Measurements from ENCODE around the gene SMYD3.

SMYD3 gene

DNA sequence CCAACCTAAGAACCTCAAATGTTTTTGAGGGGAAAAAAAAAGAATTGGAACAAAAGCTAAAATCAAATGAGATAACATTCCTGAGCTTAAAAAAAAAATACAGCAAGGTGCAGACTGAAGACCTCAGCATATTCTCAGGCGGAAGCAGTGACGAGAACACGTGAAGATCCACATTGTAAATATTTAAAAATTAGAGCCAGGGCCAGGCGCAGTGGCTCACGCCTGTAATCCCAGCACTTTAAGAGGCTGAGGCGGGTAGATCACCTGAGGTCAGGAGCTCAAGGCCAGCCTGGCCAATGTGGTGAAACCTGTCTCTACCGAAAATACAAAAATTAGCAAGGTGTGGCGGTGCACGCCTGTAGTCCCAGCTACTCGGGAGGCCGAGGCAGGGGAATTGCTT, 43.3 kb upstream of the SMYD3 start:
- Histone ChIP-seq H3K9ac (ENCODE audit: low read length) (no peak overlapping the region), H3K27me3 (replicated peaks; ENCODE audit: insufficient read depth, low read length) (no peaks in the 10 kb centered on the region), H3F3A (ENCODE audit: insufficient read depth, low read length) (no peaks in the 10 kb centered on the region), H3K4me3 (ENCODE audit: low read length) (no peak overlapping the region), H3K79me2 (ENCODE audit: low read length) (peaks cover 33% of the 10 kb centered on the region), H3K9me3 (replicated peaks; ENCODE audit: insufficient read depth, low read length) (no peaks in the 10 kb centered on the region), H3K9me2 (replicated peaks; ENCODE audit: insufficient read depth, low read length) (no peaks in the 10 kb centered on the region), H3K4me2 (ENCODE audit: low read depth, low read length) (no peak overlapping the region), H3K36me3 (replicated peaks; ENCODE audit: insufficient read depth, low read length) (peaks cover 15% of the 10 kb centered on the region), H4K20me1 (ENCODE audit: insufficient read depth, low read length) (no peaks in the 10 kb centered on the region), H2AFZ (ENCODE audit: low read length) (no peak overlapping the region), H3K27ac (ENCODE audit: low read length) (no peak overlapping the region), H3K4me1 (ENCODE audit: low read length) (no peaks in the 10 kb centered on the region)
- no peak for DNase-seq
- TF ChIP-seq EZH2 (optimal IDR thresholded peaks at IDR 0.05; ENCODE audit: low read depth, low read length) = no peak
- no peak for TF ChIP-seq EZH2phosphoT487 (IDR thresholded peaks at IDR 0.05; ENCODE audit: low read length)
- no peak for TF ChIP-seq CTCF (IDR thresholded peaks at IDR 0.05; ENCODE audit: low read length)

GRCh38 chr1:246549665-246550064, 42.6 kb upstream of the SMYD3 start:
- no peak for TF ChIP-seq EZH2 (optimal IDR thresholded peaks at IDR 0.05; ENCODE audit: low read depth, low read length)
- TF ChIP-seq CTCF (IDR thresholded peaks at IDR 0.05; ENCODE audit: low read length) = no peak
- no peak for TF ChIP-seq EZH2phosphoT487 (IDR thresholded peaks at IDR 0.05; ENCODE audit: low read length)
- DNase-seq = no peak
- H3K79me2 ChIP-seq (ENCODE audit: low read length) = peaks cover 26% of the 10 kb centered on the region

DNA sequence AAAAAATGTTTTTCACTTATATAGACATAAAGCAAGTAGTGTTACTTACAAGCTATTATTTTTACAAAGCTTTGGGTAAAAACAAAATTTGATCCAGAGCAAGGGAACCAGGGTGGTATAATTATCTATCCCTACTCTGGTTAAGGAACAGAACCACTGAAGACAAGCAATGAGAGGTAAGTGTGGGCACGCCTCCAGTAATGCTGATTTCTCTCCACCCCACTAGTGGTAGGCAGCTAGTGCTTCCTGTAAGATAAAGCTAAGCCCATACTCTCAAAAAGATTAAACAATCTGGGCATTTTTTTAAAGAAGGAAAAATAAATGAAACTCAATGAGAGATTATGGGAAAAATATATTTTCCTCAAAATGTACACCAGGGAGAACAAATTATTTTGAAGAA, 36.9 kb upstream of the SMYD3 start:
- no peaks in the 10 kb centered on the region for H3K27me3 ChIP-seq (replicated peaks; ENCODE audit: insufficient read depth, low read length)
- no peak overlapping the region for H3K9ac ChIP-seq (ENCODE audit: low read length)
- no peaks in the 10 kb centered on the region for H4K20me1 ChIP-seq (ENCODE audit: insufficient read depth, low read length)
- no peaks in the 10 kb centered on the region for H3K9me3 ChIP-seq (replicated peaks; ENCODE audit: insufficient read depth, low read length)
- peaks cover 6% of the 10 kb centered on the region; the same call in 1 of the 2 replicates for H3K36me3 ChIP-seq (replicated peaks; ENCODE audit: insufficient read depth, low read length)
- H3K79me2 ChIP-seq (ENCODE audit: low read length) = no peaks in the 10 kb centered on the region
- TF ChIP-seq EZH2phosphoT487 (IDR thresholded peaks at IDR 0.05; ENCODE audit: low read length) (no peak), CTCF (IDR thresholded peaks at IDR 0.05; ENCODE audit: low read length) (no peak), EZH2 (optimal IDR thresholded peaks at IDR 0.05; ENCODE audit: low read depth, low read length) (no peak)
- no peak for DNase-seq
- H3K27ac ChIP-seq (ENCODE audit: low read length) = no peak overlapping the region
- no peaks in the 10 kb centered on the region for H3F3A ChIP-seq (ENCODE audit: insufficient read depth, low read length)
- no peak overlapping the region for H2AFZ ChIP-seq (ENCODE audit: low read length)
- H3K9me2 ChIP-seq (replicated peaks; ENCODE audit: insufficient read depth, low read length) = no peaks in the 10 kb centered on the region
- H3K4me2 ChIP-seq (ENCODE audit: low read depth, low read length) = no peak overlapping the region
- no peaks in the 10 kb centered on the region for H3K4me1 ChIP-seq (ENCODE audit: low read length)
- H3K4me3 ChIP-seq (ENCODE audit: low read length) = no peak overlapping the region

More at GRCh38 chr1:246549665-246550064, 42.6 kb upstream of the SMYD3 start:
- no peak overlapping the region for H3K27ac ChIP-seq (ENCODE audit: low read length)
- H3K4me3 ChIP-seq (ENCODE audit: low read length) = no peak overlapping the region
- no peaks in the 10 kb centered on the region for H3K9me2 ChIP-seq (replicated peaks; ENCODE audit: insufficient read depth, low read length)
- no peaks in the 10 kb centered on the region for H4K20me1 ChIP-seq (ENCODE audit: insufficient read depth, low read length)
- no peaks in the 10 kb centered on the region for H3K9me3 ChIP-seq (replicated peaks; ENCODE audit: insufficient read depth, low read length)
- no peaks in the 10 kb centered on the region for H3F3A ChIP-seq (ENCODE audit: insufficient read depth, low read length)
- H3K36me3 ChIP-seq (replicated peaks; ENCODE audit: insufficient read depth, low read length) = peaks cover 15% of the 10 kb centered on the region
- H2AFZ ChIP-seq (ENCODE audit: low read length) = no peak overlapping the region
- H3K27me3 ChIP-seq (replicated peaks; ENCODE audit: insufficient read depth, low read length) = no peaks in the 10 kb centered on the region
- H3K4me1 ChIP-seq (ENCODE audit: low read length) = no peaks in the 10 kb centered on the region
- H3K9ac ChIP-seq (ENCODE audit: low read length) = no peak overlapping the region
- no peak overlapping the region for H3K4me2 ChIP-seq (ENCODE audit: low read depth, low read length)
